GM12878 (cell line): ENCODE measurements around the gene XPO6. TPM values are rescaled to one million over a fixed set of nuclear protein-coding genes. Genes with fewer than 3 reads are reported as not detected.

Experiments used
- E2F8 ChIP-seq: fragments of 450-650 bp; IDR thresholded peaks from 2 replicates; pipeline ENCODE4 v1.6.1; 2018; ENCODE audit warnings: mild to moderate bottlenecking, low read depth, moderate library complexity; ENCODE audit not compliant: partially characterized antibody
- EP300 ChIP-seq, 2 experiments: fragments of 150-350 bp in 1 of 2; IDR thresholded peaks; 2 replicates each; pipeline ENCODE4 v1.6.1; 2011 to 2012; ENCODE audit warnings: low read depth in 2 of 2, low read length in 2 of 2, borderline replicate concordance in 1 of 2, improper control_type of control experiment in 1 of 2, inconsistent platforms in 1 of 2; ENCODE audit not compliant: control insufficient read depth in 1 of 2
- ZNF592 ChIP-seq: fragments of 450-650 bp; IDR thresholded peaks from 2 replicates; pipeline ENCODE4 v1.6.1; 2017; ENCODE audit warnings: mild to moderate bottlenecking, moderate library complexity
- polyA plus RNA-seq, 11 experiments: library from polyadenylated mRNA; depleted of rRNA in 4 of 11; unstranded in 6 of 11; stranded (reverse) in 5 of 11; fragments of >200 nt; fragmentation: Nextera tagmentation in 4 of 11; fragmentation: Illumina TruSeq in 1 of 11; extraction: Ambion mirVana in 4 of 11; extraction: Trizol in 1 of 11; gene quantifications; 1 replicate in 1 of 11; 2 replicates in 10 of 11; pipeline versions ENCODE4 v1.2.1 to v1.2.3, GENCODE V29; 2011 to 2016; ENCODE audit warnings: inconsistent platforms in 2 of 11, missing spikeins in 2 of 11, low read depth in 1 of 11
- total RNA-seq, 4 experiments: library from RNA; depleted of rRNA in 3 of 4; stranded (reverse); fragments of >200 nt in 3 of 4; fragmentation: Illumina TruSeq in 1 of 4; extraction: Trizol in 1 of 4; gene quantifications; 2 replicates each; pipeline versions ENCODE4 v1.2.1 to v1.2.3, GENCODE V29; 2013 to 2021
- TF ChIP-seq, protein P1 (sequence below): fragments of 450-650 bp; formaldehyde crosslinking; IDR thresholded peaks from 2 replicates; pipeline ENCODE4 v1.5.0; 2022; ENCODE audit warnings: mild to moderate bottlenecking, missing genetic modification characterization

XPO6 gene
- total and polyA plus RNA-seq, 10 of the 15 experiments (the other 5 are each of a cell fraction or from before 2014, with no cell fraction given), result 9.9 to 246 (median 110) TPM

GRCh38 chr16:28172336-28172735, 39.4 kb downstream of the XPO6 start (continued):
- TF ChIP-seq ZNF592, result no peak
- TF ChIP-seq EP300 (IDR thresholded peaks at IDR 0.05; ENCODE audit: borderline replicate concordance in 1 of 2, control insufficient read depth in 1 of 2, low read depth in 2 of 2, low read length in 2 of 2), result no peak
- TF ChIP-seq E2F8, result no peak
- TF ChIP-seq, protein P1, sequence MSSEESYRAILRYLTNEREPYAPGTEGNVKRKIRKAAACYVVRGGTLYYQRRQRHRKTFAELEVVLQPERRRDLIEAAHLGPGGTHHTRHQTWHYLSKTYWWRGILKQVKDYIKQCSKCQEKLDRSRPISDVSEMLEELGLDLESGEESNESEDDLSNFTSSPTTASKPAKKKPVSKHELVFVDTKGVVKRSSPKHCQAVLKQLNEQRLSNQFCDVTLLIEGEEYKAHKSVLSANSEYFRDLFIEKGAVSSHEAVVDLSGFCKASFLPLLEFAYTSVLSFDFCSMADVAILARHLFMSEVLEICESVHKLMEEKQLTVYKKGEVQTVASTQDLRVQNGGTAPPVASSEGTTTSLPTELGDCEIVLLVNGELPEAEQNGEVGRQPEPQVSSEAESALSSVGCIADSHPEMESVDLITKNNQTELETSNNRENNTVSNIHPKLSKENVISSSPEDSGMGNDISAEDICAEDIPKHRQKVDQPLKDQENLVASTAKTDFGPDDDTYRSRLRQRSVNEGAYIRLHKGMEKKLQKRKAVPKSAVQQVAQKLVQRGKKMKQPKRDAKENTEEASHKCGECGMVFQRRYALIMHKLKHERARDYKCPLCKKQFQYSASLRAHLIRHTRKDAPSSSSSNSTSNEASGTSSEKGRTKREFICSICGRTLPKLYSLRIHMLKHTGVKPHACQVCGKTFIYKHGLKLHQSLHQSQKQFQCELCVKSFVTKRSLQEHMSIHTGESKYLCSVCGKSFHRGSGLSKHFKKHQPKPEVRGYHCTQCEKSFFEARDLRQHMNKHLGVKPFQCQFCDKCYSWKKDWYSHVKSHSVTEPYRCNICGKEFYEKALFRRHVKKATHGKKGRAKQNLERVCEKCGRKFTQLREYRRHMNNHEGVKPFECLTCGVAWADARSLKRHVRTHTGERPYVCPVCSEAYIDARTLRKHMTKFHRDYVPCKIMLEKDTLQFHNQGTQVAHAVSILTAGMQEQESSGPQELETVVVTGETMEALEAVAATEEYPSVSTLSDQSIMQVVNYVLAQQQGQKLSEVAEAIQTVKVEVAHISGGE (CRISPR knock-in tag), result no peak
